Activated CD4-positive, alpha-beta T cell treated with anti-CD3 and anti-CD28 coated beads for 36 hours (primary cell): Measurements from ENCODE around the gene NIBAN1. TPM values are rescaled to one million over a fixed set of nuclear protein-coding genes. Genes with fewer than 3 reads are reported as not detected.

Source experiments
- ATAC-seq: fragments of 200-7000 bp; cut with Tn5 transposase; one replicate; pipeline ENCODE4 v1.10.0; 2021; ENCODE audit warnings: mild to moderate bottlenecking, moderate library complexity
- CTCF ChIA-PET: fragments of 350-600 bp; sonication (Branson Sonifier 250); formaldehyde crosslinking; loops from one replicate; lab custom pipeline; 2021; ENCODE audit warnings: antibody characterized with exemption; lab: Charles Lee
- POLR2A ChIA-PET: fragments of 350-600 bp; sonication (Branson Sonifier 250); formaldehyde crosslinking; loops from one replicate; lab custom pipeline; 2021; ENCODE audit warnings: antibody characterized with exemption, inconsistent platforms; lab: Charles Lee
- DNase-seq: peaks from one replicate; pipeline ENCODE4 v3.0.0-alpha.2; 2020
- H3K27ac Mint-ChIP-seq: one replicate; pipeline ENCODE4 v1.8.0; 2021; ENCODE audit warnings: mixed read lengths
- H3K27me3 Mint-ChIP-seq: one replicate; pipeline ENCODE4 v1.8.0; 2021; ENCODE audit warnings: mixed read lengths
- H3K36me3 Mint-ChIP-seq: one replicate; pipeline ENCODE4 v1.8.0; 2021; ENCODE audit warnings: low read depth, mixed read lengths
- H3K4me1 Mint-ChIP-seq: one replicate; pipeline ENCODE4 v1.8.0; 2021; ENCODE audit warnings: mixed read lengths
- H3K4me3 Mint-ChIP-seq: one replicate; pipeline ENCODE4 v1.8.0; 2021; ENCODE audit warnings: mild to moderate bottlenecking, moderate library complexity, mixed read lengths
- H3K9me3 Mint-ChIP-seq: one replicate; pipeline ENCODE4 v1.8.0; 2021; ENCODE audit warnings: low read depth, mixed read lengths
- intact Hi-C, 2 experiments: fragments of 100-400 bp; cut with DNase I in 1 of 2; cut with micrococcal nuclease in 1 of 2; formaldehyde crosslinking; loops; one replicate each; pipeline versions ENCODE4 v1.14.2 to v1.15.1; 2022 to 2024; cut with DNase I, micrococcal nuclease
- total RNA-seq, 2 experiments: library from RNA; stranded (reverse); gene quantifications; one replicate each; pipeline ENCODE4 v1.2.3, GENCODE V29; 2021

NIBAN1 gene
- total RNA-seq, 2 experiments from 2014 or later, result 18.6 to 19.7 TPM

DNA sequence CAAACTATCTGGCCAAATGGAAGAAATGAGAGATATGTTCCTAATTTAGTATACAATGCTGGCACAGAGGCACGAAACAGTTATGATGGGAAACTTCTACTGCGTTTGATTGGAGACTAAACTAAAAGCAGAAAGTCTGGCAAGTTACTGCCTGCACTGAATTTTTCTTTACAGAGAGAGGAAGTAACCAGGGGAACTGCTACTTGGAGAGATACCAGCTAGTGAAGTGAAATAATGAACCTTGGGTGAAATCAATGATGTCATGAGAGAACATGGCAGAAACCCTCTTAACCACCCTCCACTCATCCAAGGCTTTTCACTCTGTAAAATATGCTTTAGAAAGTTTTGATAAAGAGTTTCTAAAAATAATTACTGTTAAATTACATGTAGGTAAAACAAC is 29.3 kb downstream of the NIBAN1 start:
- POLR2A ChIA-PET, result no interaction called here
- intact Hi-C loops, result no loop called here
- no peak for DNase-seq
- no peak overlapping the region for H3K27ac Mint-ChIP-seq
- peak; percentile 63 for ATAC-seq
- no peaks in the 10 kb centered on the region for H3K9me3 Mint-ChIP-seq
- peaks cover 5% of the 10 kb centered on the region for H3K36me3 Mint-ChIP-seq
- H3K4me3 Mint-ChIP-seq, result no peak overlapping the region
- CTCF ChIA-PET, result no interaction called here
- no peaks in the 10 kb centered on the region for H3K27me3 Mint-ChIP-seq
- peaks cover 32% of the 10 kb centered on the region for H3K4me1 Mint-ChIP-seq

DNA sequence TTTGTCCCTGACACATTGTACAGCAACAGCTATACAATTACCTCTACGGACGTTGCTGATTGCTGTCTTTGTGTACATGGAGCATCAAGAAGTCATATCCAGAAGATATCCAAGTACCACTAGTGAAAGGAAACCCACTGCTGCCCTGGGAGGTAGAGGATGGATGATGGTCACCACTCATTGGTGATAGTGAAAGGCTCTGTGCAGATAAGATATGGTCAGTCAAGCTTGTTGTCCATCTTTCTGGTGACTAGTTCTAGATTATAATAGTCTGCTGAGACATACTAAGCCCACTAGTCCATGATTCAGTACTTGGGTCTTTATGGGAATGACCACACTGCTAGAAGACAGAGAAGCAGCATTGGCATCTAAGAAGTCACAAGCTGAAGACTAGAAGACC is 30.3 kb downstream of the NIBAN1 start:
- no peak for DNase-seq

DNA sequence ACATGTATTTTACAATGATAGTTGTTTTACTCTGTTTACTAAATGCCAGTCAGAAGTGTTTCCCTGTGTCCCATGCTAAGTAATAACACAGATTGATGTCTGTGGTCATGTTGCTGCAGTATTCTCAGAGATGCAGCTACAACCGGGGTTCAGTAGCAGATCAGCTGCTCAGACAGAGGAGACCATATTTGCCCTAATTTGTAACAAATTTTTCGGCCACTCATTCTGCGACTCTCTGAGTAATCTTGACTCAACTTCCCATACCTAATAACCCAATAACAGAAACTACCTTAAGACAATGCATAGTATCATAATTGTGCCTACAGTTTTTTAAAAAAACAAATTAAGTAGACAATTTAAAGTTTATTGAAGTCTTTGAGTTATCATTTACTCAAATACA is 32.6 kb downstream of the NIBAN1 start:
- Mint-ChIP-seq H3K36me3 (peaks cover 3% of the 10 kb centered on the region), H3K27me3 (no peaks in the 10 kb centered on the region), H3K4me1 (peaks cover 30% of the 10 kb centered on the region), H3K27ac (peak overlapping the region; percentile 35), H3K4me3 (no peak overlapping the region), H3K9me3 (no peaks in the 10 kb centered on the region)
- POLR2A ChIA-PET, result interaction anchor here (0.7 kb wide), 1 partner anchor 59 kb away, joined by 3 read pairs; no protein-coding TSS in a partner anchor
- intact Hi-C loops, result loop anchor here in 1 of 2 experiments (1.0 kb wide), 1 partner anchor 12 kb away; no protein-coding TSS in a partner anchor
- DNase-seq (peak; percentile 39), ATAC-seq (peak; percentile 88)
- CTCF ChIA-PET, result interaction anchor here (1.0 to 1.2 kb wide), 2 partner anchors 31 to 228 kb away, joined by 3 to 4 read pairs; no protein-coding TSS in a partner anchor

More for the DNA sequence above, 30.3 kb downstream of the NIBAN1 start:
- Mint-ChIP-seq H3K27ac (no peak overlapping the region), H3K4me1 (peaks cover 32% of the 10 kb centered on the region), H3K9me3 (no peaks in the 10 kb centered on the region), H3K27me3 (no peaks in the 10 kb centered on the region), H3K4me3 (no peak overlapping the region), H3K36me3 (peaks cover 5% of the 10 kb centered on the region)
- ChIA-PET POLR2A (interaction anchor here (0.6 kb wide), 1 partner anchor 49 kb away, joined by 3 read pairs; no protein-coding TSS in a partner anchor), CTCF (interaction anchor here (0.6 to 1.1 kb wide), 4 partner anchors 24 to 139 kb away, joined by 3 read pairs; no protein-coding TSS in a partner anchor)
- ATAC-seq, result no peak
- intact Hi-C loops, result no loop called here

- intact Hi-C loops, result no loop called here
- Mint-ChIP-seq H3K27ac (peak overlapping the region; percentile 35), H3K4me3 (no peak overlapping the region), H3K4me1 (peaks cover 30% of the 10 kb centered on the region), H3K9me3 (no peaks in the 10 kb centered on the region), H3K36me3 (peaks cover 3% of the 10 kb centered on the region), H3K27me3 (no peaks in the 10 kb centered on the region)
- DNase-seq, result no peak
- ChIA-PET CTCF (interaction anchor here (1.0 to 1.2 kb wide), 2 partner anchors 31 to 229 kb away, joined by 3 to 4 read pairs; no protein-coding TSS in a partner anchor), POLR2A (interaction anchor here (0.7 kb wide), 1 partner anchor 59 kb away, joined by 3 read pairs; no protein-coding TSS in a partner anchor)
- ATAC-seq, result no peak
Observed at GRCh38 chr1:184941410-184941733, 32.9 kb downstream of the NIBAN1 start.

DNA sequence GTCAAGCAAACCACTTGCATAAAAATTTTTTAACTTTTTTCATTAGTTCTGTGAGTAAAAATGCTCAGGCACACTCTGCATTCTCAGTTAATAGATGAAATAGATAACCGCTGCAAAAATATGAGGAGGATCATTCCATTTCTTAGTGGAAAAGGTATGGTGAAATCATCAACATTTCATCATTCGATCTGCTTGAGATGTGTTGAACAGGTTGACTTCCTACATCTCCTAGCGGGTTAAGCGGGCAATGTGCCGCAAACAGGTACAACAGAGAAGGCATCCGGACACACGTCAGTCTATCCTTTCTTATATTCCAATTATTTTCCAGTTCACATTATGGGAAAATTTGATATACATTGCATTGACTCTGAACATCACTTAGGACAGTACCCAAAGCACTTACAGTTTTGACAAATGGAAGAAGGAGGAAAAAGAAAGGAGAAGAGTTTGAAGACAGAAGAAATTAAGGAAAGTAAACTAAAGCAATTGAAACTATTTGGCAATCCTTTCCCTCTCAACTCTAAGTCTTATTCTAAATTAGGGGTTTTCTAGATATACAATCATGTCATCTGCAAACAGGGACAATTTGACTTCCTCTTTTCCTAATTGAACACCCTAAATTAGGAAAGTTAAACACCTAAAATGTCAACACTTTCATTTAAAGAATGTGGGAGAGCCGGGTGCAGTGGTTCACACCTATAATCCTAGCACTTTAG is 33.5 kb downstream of the NIBAN1 start:
- intact Hi-C loops, result no loop called here

GRCh38 chr1:184940226-184940625 is 34.1 kb downstream of the NIBAN1 start:
- POLR2A ChIA-PET, result no interaction called here
- Mint-ChIP-seq H3K4me1 (peaks cover 18% of the 10 kb centered on the region), H3K9me3 (no peaks in the 10 kb centered on the region), H3K27me3 (no peaks in the 10 kb centered on the region), H3K4me3 (no peak overlapping the region), H3K27ac (no peak overlapping the region), H3K36me3 (no peaks in the 10 kb centered on the region)
- ATAC-seq (no peak), DNase-seq (no peak)
- intact Hi-C loops, result no loop called here
- CTCF ChIA-PET, result no interaction called here

More for the DNA sequence above, 33.5 kb downstream of the NIBAN1 start:
- Mint-ChIP-seq H3K36me3 (no peaks in the 10 kb centered on the region), H3K4me1 (peaks cover 24% of the 10 kb centered on the region), H3K27ac (no peak overlapping the region), H3K9me3 (no peaks in the 10 kb centered on the region), H3K27me3 (no peaks in the 10 kb centered on the region), H3K4me3 (no peak overlapping the region)
- no peak for ATAC-seq
- CTCF ChIA-PET, result interaction anchor here (1.2 kb wide), 1 partner anchor 32 kb away, joined by 4 read pairs; no protein-coding TSS in a partner anchor
- no peak for DNase-seq
- POLR2A ChIA-PET, result interaction anchor here (0.7 kb wide), 1 partner anchor 58 kb away, joined by 3 read pairs; no protein-coding TSS in a partner anchor

DNA sequence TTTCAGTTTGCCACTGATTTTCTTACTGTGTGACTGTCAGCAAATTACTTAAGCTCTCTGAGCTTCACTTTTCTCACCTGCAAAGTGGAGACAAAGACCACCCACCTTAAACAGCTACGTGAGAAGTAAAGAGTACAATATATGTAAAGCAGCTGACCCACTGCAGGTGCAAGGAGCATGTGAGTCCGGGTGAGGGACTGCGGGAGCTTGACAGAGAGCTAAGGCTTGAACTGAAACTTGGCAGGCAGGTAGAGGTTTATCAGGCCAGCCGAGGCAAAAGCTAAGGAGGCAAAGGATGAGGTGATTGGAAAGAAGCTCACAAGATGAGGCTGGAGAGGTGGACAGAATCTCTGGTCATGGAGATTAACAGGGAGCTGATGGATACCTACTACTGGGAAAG is 36.6 kb downstream of the NIBAN1 start:
- intact Hi-C loops, result no loop called here
- Mint-ChIP-seq H3K4me3 (no peak overlapping the region), H3K4me1 (peaks cover 16% of the 10 kb centered on the region), H3K36me3 (no peaks in the 10 kb centered on the region), H3K27me3 (no peaks in the 10 kb centered on the region), H3K9me3 (no peaks in the 10 kb centered on the region), H3K27ac (no peak overlapping the region)
- ChIA-PET CTCF (interaction anchor here (0.7 to 1.1 kb wide), 2 partner anchors 19 to 27 kb away, joined by 3 read pairs; no protein-coding TSS in a partner anchor), POLR2A (no interaction called here)
- ATAC-seq, result no peak
- no peak for DNase-seq

- ChIA-PET POLR2A (no interaction called here), CTCF (interaction anchor here (0.7 to 1.3 kb wide), 4 partner anchors 22 to 1094 kb away, joined by 3 to 4 read pairs (median 4); no protein-coding TSS in a partner anchor)
- no peak for DNase-seq
- intact Hi-C loops, result no loop called here
- Mint-ChIP-seq H3K36me3 (no peaks in the 10 kb centered on the region), H3K9me3 (no peaks in the 10 kb centered on the region), H3K27ac (no peak overlapping the region), H3K4me3 (no peak overlapping the region), H3K27me3 (no peaks in the 10 kb centered on the region), H3K4me1 (peaks cover 5% of the 10 kb centered on the region)
- no peak for ATAC-seq
Observed at GRCh38 chr1:184935920-184936798, 38.1 kb downstream of the NIBAN1 start.

GRCh38 chr1:184933944-184934343 is 40.4 kb downstream of the NIBAN1 start:
- H3K27me3 Mint-ChIP-seq, result no peaks in the 10 kb centered on the region
- CTCF ChIA-PET, result interaction anchor here (1.1 kb wide), 1 partner anchor 153 kb away, joined by 4 read pairs; no protein-coding TSS in a partner anchor
- no peaks in the 10 kb centered on the region for H3K9me3 Mint-ChIP-seq
- H3K36me3 Mint-ChIP-seq, result no peaks in the 10 kb centered on the region
- POLR2A ChIA-PET, result interaction anchor here (0.6 kb wide), 1 partner anchor 181 kb away, joined by 9 read pairs; no protein-coding TSS in a partner anchor
- intact Hi-C loops, result no loop called here
- DNase-seq (no peak), ATAC-seq (no peak)
- no peak overlapping the region for H3K27ac Mint-ChIP-seq
- peaks cover 8% of the 10 kb centered on the region for H3K4me1 Mint-ChIP-seq
- H3K4me3 Mint-ChIP-seq, result no peak overlapping the region

GRCh38 chr1:184932319-184932718 is 42.0 kb downstream of the NIBAN1 start:
- ChIA-PET POLR2A (no interaction called here), CTCF (interaction anchor here (0.6 kb wide), 1 partner anchor 27 kb away, joined by 3 read pairs; no protein-coding TSS in a partner anchor)
- no peaks in the 10 kb centered on the region for H3K27me3 Mint-ChIP-seq
- intact Hi-C loops, result no loop called here
- no peak overlapping the region for H3K4me3 Mint-ChIP-seq
- H3K9me3 Mint-ChIP-seq, result no peaks in the 10 kb centered on the region
- peaks cover 8% of the 10 kb centered on the region for H3K4me1 Mint-ChIP-seq
- H3K36me3 Mint-ChIP-seq, result no peaks in the 10 kb centered on the region
- no peak overlapping the region for H3K27ac Mint-ChIP-seq
- ATAC-seq, result no peak
- no peak for DNase-seq

DNA sequence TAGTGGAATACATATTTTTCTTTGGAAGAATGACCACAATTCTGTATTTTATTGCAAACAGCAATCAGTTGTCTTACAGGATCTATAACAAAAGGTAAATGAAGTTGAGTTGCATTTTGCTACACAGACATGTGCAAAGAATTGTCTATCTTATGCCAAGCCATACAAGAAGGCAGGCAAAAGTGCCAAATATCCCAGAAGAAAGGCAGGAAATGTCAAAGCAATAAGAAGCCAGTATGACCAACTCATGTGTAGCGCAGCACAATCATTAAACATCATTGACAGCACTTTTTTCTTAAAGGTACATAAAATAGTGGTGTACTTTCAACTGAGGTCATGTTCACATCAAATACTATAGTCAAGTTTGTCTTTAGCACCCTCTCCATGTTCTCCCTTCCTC is 42.7 kb downstream of the NIBAN1 start:
- DNase-seq (no peak), ATAC-seq (no peak)
- H3K4me1 Mint-ChIP-seq, result peaks cover 8% of the 10 kb centered on the region
- H3K9me3 Mint-ChIP-seq, result peaks cover 3% of the 10 kb centered on the region
- no peak overlapping the region for H3K27ac Mint-ChIP-seq
- POLR2A ChIA-PET, result no interaction called here
- CTCF ChIA-PET, result no interaction called here
- H3K36me3 Mint-ChIP-seq, result no peaks in the 10 kb centered on the region
- no peaks in the 10 kb centered on the region for H3K27me3 Mint-ChIP-seq
- no peak overlapping the region for H3K4me3 Mint-ChIP-seq
- intact Hi-C loops, result no loop called here
